Nephron progenitor cell (in vitro differentiated cells): ENCODE results near the gene ANKRD33B.

Source experiments
- DNase-seq: peaks from one replicate; pipeline ENCODE4 v3.0.0; 2021
- H3K27ac Mint-ChIP-seq: 2 replicates; pipeline ENCODE4 v1.8.0; 2021; ENCODE audit warnings: mild to moderate bottlenecking, moderate library complexity, mixed read lengths
- H3K27me3 Mint-ChIP-seq: 2 replicates; pipeline ENCODE4 v1.8.0; 2021; ENCODE audit warnings: mild to moderate bottlenecking, low read depth, mixed read lengths; ENCODE audit not compliant: poor library complexity
- H3K36me3 Mint-ChIP-seq: 2 replicates; pipeline ENCODE4 v1.8.0; 2021; ENCODE audit warnings: low read depth, mixed read lengths
- H3K4me1 Mint-ChIP-seq: 2 replicates; pipeline ENCODE4 v1.8.0; 2021; ENCODE audit warnings: mixed read lengths
- H3K4me3 Mint-ChIP-seq: 2 replicates; pipeline ENCODE4 v1.8.0; 2021; ENCODE audit warnings: mild to moderate bottlenecking, moderate library complexity, mixed read lengths
- H3K9me3 Mint-ChIP-seq: 2 replicates; pipeline ENCODE4 v1.8.0; 2021; ENCODE audit warnings: mild to moderate bottlenecking, moderate library complexity, mixed read lengths
- CTCF ChIP-seq: fragments of 200-600 bp; sonication (generic); IDR thresholded peaks from 2 replicates; pipeline ENCODE4 v1.5.0; 2021; ENCODE audit warnings: antibody characterized with exemption

ANKRD33B gene

DNA sequence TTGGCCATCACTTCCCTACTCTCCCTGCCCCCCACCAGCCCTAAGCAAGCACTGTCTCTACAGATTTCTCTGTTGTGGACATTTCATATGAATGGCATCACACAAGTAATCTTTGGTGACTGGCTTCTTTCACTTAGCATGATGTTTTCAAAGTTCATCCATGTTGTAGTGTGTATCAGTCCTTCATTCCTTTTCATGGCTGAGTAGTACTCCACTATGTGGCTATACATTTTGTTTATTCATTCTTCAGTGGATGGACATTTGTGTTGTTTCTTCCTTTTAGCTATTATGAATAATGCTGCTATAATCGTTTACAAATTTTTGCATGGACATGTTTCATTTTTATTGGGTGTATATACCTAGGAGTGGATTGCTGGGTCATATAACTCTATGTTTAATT, 113.1 kb downstream of the ANKRD33B start:
- Mint-ChIP-seq H3K27me3 (peaks cover 5% of the 10 kb centered on the region), H3K4me1 (peaks cover 9% of the 10 kb centered on the region), H3K4me3 (no peak overlapping the region), H3K9me3 (peaks cover 10% of the 10 kb centered on the region), H3K36me3 (peaks cover 45% of the 10 kb centered on the region), H3K27ac (no peak overlapping the region)
- no peak for TF ChIP-seq CTCF
- no peak for DNase-seq

DNA sequence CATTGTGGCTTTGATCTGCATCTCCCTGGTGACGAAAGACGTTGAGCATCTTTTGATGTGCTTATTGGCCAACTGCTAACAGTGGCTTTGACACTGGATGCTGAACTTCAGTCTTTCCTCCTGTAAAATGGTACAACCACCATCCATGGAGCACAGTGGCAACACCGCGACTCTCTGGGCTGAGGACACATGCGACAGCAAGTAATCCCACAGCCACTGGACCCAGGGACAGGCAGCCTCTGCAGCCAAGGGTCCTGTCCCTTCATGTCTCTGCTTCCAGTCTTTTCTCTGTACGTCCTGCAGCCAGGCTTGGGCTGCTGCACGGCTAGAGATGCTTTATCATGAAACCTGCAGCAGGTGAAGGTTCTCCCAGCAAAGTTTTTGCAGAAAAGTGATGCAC, 113.7 kb downstream of the ANKRD33B start:
- Mint-ChIP-seq H3K4me3 (no peak overlapping the region), H3K27me3 (peaks cover 5% of the 10 kb centered on the region), H3K36me3 (peaks cover 51% of the 10 kb centered on the region), H3K4me1 (peaks cover 9% of the 10 kb centered on the region), H3K9me3 (peaks cover 10% of the 10 kb centered on the region), H3K27ac (no peak overlapping the region)
- TF ChIP-seq CTCF: no peak
- DNase-seq: no peak

- H3K27me3 Mint-ChIP-seq: peaks cover 5% of the 10 kb centered on the region
- DNase-seq: no peak
- no peak overlapping the region for H3K27ac Mint-ChIP-seq
- H3K4me1 Mint-ChIP-seq: peaks cover 9% of the 10 kb centered on the region
- H3K4me3 Mint-ChIP-seq: no peak overlapping the region
- no peak for TF ChIP-seq CTCF
- peaks cover 52% of the 10 kb centered on the region for H3K36me3 Mint-ChIP-seq
- peaks cover 10% of the 10 kb centered on the region for H3K9me3 Mint-ChIP-seq
These were observed 114.4 kb downstream of the ANKRD33B start for GRCh38 chr5:10678244-10678643.

GRCh38 chr5:10679336-10679988, 115.6 kb downstream of the ANKRD33B start:
- no peak for TF ChIP-seq CTCF
- no peak overlapping the region for H3K27ac Mint-ChIP-seq
- peaks cover 8% of the 10 kb centered on the region for H3K27me3 Mint-ChIP-seq
- H3K36me3 Mint-ChIP-seq: peaks cover 56% of the 10 kb centered on the region
- H3K4me1 Mint-ChIP-seq: peaks cover 9% of the 10 kb centered on the region
- no peak for DNase-seq
- no peak overlapping the region for H3K4me3 Mint-ChIP-seq
- H3K9me3 Mint-ChIP-seq: peaks cover 10% of the 10 kb centered on the region

DNA sequence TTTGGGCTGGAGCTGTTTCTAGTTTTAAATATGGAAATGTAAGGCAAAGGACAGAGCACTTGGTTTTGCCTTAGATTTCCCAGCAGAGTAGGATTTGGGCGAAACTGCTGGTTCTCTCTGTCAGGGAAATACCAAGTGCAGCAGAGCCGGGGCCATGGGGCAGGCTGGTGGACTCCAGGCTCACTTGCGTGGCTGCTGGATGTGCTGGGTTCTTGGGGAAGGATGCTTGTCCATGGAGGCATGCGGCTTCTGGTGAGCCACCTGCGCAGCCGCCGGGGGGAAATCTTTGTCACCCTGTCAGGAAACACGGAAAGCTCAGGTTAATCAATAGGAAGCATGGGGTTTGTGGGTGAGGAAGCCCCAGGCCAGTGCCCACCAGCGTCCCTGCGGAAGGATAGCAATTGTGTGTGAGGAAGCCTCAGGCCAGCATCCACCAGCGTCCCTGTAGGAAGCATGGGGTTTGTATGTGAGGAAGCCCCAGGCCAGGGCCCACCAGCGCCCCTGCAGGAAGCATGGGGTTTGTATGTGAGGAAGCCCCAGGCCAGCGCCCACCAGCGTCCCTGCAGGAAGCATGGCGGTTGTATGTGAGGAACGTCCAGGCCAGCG, 117.1 kb downstream of the ANKRD33B start:
- DNase-seq: no peak
- H3K27me3 Mint-ChIP-seq: peaks cover 5% of the 10 kb centered on the region
- peaks cover 11% of the 10 kb centered on the region for H3K9me3 Mint-ChIP-seq
- peaks cover 2% of the 10 kb centered on the region for H3K4me1 Mint-ChIP-seq
- no peak overlapping the region for H3K4me3 Mint-ChIP-seq
- H3K36me3 Mint-ChIP-seq: peaks cover 70% of the 10 kb centered on the region
- no peak overlapping the region for H3K27ac Mint-ChIP-seq
- TF ChIP-seq CTCF: no peak
